HG03439 (cell line): ENCODE data around the gene NECAB3.
"Not testable (repeated sequence)": the region's sequence is repeated elsewhere in the genome, so short reads cannot be mapped to it uniquely, and the experiment has no call there.

Source experiments
- ATAC-seq: cut with Tn5 transposase; IDR thresholded peaks from one replicate; pipeline ENCODE4 v1.9.1; 2021; ENCODE audit warnings: mild to moderate bottlenecking, moderate library complexity; ENCODE audit not compliant: unreplicated experiment

The NECAB3 gene

GRCh38 chr20:33650753-33651561 lies 23.3 kb downstream of the NECAB3 start:
- no peak for ATAC-seq

- no peak for ATAC-seq
Observed at GRCh38 chr20:33650111-33650752, 24.0 kb downstream of the NECAB3 start.

- no peak for ATAC-seq
Observed at GRCh38 chr20:33649201-33649681, 25.0 kb downstream of the NECAB3 start.

- no peak for ATAC-seq
Observed at GRCh38 chr20:33648396-33649004, 25.7 kb downstream of the NECAB3 start.

GRCh38 chr20:33647603-33648395 lies 26.4 kb downstream of the NECAB3 start:
- ATAC-seq = peak; percentile 56

- not testable (repeated sequence) for ATAC-seq
Observed at GRCh38 chr20:33646959-33647602, 27.1 kb downstream of the NECAB3 start.

GRCh38 chr20:33646191-33646590 lies 28.0 kb downstream of the NECAB3 start:
- no peak for ATAC-seq

- no peak for ATAC-seq
Observed at GRCh38 chr20:33645396-33645795, 28.8 kb downstream of the NECAB3 start.

- ATAC-seq = no peak
Observed at GRCh38 chr20:33645072-33645358, 29.2 kb downstream of the NECAB3 start.

- no peak for ATAC-seq
Observed at GRCh38 chr20:33644313-33645071, 29.7 kb downstream of the NECAB3 start.

- ATAC-seq = no peak
Observed at GRCh38 chr20:33640287-33640686, 33.9 kb downstream of the NECAB3 start.

- ATAC-seq = no peak
Observed at GRCh38 chr20:33636776-33637175, 37.5 kb downstream of the NECAB3 start.

- no peak for ATAC-seq
Observed at GRCh38 chr20:33635341-33635740, 38.9 kb downstream of the NECAB3 start.

- not testable (repeated sequence) for ATAC-seq
Observed at GRCh38 chr20:33631910-33632309, 42.3 kb downstream of the NECAB3 start.

GRCh38 chr20:33630507-33630906 lies 43.7 kb downstream of the NECAB3 start:
- no peak for ATAC-seq

- no peak for ATAC-seq
Observed at GRCh38 chr20:33629979-33630378, 44.2 kb downstream of the NECAB3 start.

- no peak for ATAC-seq
Observed at GRCh38 chr20:33629533-33629932, 44.7 kb downstream of the NECAB3 start.

GRCh38 chr20:33627577-33628216 lies 46.5 kb downstream of the NECAB3 start:
- ATAC-seq = no peak

- ATAC-seq = no peak
Observed at GRCh38 chr20:33626190-33626589, 48.0 kb downstream of the NECAB3 start.
